ENCODE results near the gene RNF213. TPM values are rescaled to one million over a fixed set of nuclear protein-coding genes. Genes with fewer than 3 reads are reported as not detected.

The RNF213 gene
- total RNA-seq, 1 donor from 2014 or later, result 110 TPM

DNA sequence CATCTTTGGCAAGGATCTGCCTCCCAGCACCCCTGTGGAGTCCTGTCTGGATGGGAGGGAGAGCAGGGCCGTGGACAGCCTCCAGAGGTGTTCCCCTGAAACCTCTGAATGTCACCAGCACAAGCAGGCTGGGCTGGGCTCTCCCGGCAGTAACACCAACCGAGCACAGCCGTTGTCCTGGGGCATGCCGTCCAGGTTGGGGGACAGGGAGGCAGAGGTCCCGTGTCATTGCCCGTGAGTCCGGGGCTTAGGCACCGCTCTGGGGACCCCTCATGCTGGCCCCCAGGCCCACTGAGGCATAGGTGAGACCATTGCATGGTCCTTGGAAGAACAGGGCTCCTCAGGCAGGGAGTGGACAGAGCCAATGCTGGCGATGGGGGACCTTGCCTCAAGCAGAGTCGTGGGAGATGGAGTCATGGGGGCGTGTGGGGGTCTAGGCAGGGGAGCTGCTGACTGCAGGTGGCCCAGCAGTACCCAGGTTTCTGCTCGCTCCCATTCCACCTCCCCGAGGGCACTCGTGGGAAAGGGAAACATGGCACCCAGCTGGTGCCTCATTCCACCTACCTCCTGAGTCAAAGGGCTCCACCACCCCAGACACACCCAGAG is 171.8 kb downstream of the RNF213 start:
- Mint-ChIP-seq H3K4me1 (ENCODE audit: unreplicated experiment) (peaks cover 2% of the 10 kb centered on the region), H3K4me3 (ENCODE audit: unreplicated experiment) (no peak overlapping the region), H3K36me3 (ENCODE audit: low read depth, unreplicated experiment) (peaks cover 5% of the 10 kb centered on the region), H3K9me3 (ENCODE audit: unreplicated experiment) (no peaks in the 10 kb centered on the region), H3K27ac (ENCODE audit: unreplicated experiment) (no peak overlapping the region), H3K27me3 (ENCODE audit: unreplicated experiment) (peaks cover 8% of the 10 kb centered on the region)
- TF ChIP-seq, protein P1, sequence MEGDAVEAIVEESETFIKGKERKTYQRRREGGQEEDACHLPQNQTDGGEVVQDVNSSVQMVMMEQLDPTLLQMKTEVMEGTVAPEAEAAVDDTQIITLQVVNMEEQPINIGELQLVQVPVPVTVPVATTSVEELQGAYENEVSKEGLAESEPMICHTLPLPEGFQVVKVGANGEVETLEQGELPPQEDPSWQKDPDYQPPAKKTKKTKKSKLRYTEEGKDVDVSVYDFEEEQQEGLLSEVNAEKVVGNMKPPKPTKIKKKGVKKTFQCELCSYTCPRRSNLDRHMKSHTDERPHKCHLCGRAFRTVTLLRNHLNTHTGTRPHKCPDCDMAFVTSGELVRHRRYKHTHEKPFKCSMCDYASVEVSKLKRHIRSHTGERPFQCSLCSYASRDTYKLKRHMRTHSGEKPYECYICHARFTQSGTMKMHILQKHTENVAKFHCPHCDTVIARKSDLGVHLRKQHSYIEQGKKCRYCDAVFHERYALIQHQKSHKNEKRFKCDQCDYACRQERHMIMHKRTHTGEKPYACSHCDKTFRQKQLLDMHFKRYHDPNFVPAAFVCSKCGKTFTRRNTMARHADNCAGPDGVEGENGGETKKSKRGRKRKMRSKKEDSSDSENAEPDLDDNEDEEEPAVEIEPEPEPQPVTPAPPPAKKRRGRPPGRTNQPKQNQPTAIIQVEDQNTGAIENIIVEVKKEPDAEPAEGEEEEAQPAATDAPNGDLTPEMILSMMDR (IDR thresholded peaks at IDR 0.05; ENCODE audit: unreplicated experiment), result no peak
- DNase-seq (ENCODE audit: low spot score), result no peak

DNA sequence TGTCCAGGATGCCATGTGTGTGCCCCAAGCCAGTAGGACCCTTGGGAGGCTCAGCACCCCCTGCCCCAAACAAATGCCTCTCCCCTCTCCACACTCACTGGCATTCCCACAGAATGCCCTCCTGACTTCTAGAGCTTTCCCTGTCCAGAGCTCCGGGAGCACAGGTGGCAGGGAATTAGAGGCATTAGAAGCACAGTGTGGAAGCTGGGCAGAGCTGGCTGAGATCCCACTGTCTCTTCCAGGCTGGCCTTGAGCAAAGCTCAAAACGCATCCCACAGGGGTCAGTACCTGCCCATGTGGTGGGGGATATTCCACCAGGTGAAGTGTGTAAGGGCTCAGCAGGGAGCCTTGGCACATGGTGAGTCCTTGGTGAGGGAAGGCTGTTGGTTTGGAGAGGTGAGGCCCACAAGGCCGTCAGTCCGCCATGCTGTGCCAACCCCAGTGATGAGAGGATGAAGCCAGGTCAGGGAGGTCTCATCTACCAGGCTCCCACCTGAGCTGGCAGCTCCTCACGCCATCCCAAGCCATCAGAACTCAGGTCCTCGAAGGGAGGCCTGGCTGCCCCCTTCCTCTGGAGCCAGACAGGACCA is 172.4 kb downstream of the RNF213 start:
- Mint-ChIP-seq H3K4me1 (ENCODE audit: unreplicated experiment) (peaks cover 2% of the 10 kb centered on the region), H3K27ac (ENCODE audit: unreplicated experiment) (no peak overlapping the region), H3K9me3 (ENCODE audit: unreplicated experiment) (no peaks in the 10 kb centered on the region), H3K36me3 (ENCODE audit: low read depth, unreplicated experiment) (peaks cover 5% of the 10 kb centered on the region), H3K4me3 (ENCODE audit: unreplicated experiment) (no peak overlapping the region), H3K27me3 (ENCODE audit: unreplicated experiment) (peaks cover 8% of the 10 kb centered on the region)
- DNase-seq (ENCODE audit: low spot score), result no peak
- TF ChIP-seq, protein P1 (IDR thresholded peaks at IDR 0.05; ENCODE audit: unreplicated experiment), result no peak

DNA sequence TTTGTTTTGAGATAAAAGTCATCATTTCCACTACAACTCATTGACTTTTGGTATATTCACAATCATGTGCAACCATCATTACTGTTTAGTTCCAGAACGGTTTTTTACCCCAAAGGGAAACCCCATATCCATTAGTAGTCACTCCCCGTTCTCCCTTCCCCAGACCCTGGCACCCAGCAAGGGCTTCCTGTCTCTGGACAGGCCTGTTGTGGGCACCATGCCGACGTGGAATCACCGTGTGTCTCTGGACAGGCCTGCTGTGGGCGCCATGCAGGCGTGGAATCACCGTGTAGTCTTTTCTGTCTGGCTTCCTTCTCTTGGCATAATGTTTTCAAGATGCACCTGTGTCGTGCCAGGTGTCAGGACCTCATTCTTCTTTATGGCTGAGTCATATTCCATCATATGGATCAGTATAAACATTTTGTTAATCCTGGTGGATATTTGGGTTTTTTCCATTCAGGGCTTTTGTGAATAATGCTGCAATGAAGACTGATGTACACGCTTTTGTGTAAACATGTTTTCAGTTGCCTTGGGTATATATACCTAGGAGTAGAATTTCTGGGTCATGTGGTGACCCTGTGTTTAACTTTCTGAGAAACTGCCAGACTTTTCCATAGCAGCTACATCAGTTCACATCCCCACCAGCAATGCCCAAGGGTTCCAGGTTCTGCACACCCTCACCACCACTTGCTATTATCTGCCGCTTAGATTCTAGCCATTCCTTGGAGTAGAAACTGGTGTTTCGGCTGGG is 173.4 kb downstream of the RNF213 start:
- H3K4me1 Mint-ChIP-seq (ENCODE audit: unreplicated experiment), result peaks cover 2% of the 10 kb centered on the region

DNA sequence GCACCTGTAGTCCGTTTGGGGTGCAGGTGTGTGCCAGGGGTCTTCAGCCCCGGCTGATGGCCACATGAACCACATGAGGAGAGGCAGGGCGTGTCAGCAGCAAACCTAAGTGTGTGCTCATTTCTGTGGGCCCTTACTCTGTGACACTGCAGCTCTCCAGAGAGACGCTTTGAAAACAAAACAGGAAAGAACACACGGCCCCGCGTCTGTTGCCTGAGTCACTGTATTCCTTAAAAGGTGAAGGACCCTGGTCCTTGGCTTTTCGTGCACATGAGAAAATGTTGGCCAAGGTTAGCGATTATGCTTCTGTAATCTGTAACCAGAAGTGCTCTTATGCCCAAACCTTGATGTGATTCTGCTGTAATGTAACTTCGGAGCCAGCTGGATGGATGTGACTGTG is 176.9 kb downstream of the RNF213 start:
- peaks cover 5% of the 10 kb centered on the region for H3K36me3 Mint-ChIP-seq (ENCODE audit: low read depth, unreplicated experiment)
- TF ChIP-seq, protein P1 (IDR thresholded peaks at IDR 0.05; ENCODE audit: unreplicated experiment), result no peak
- H3K4me1 Mint-ChIP-seq (ENCODE audit: unreplicated experiment), result peaks cover 2% of the 10 kb centered on the region
- no peaks in the 10 kb centered on the region for H3K9me3 Mint-ChIP-seq (ENCODE audit: unreplicated experiment)
- no peak for DNase-seq (ENCODE audit: low spot score)
- H3K4me3 Mint-ChIP-seq (ENCODE audit: unreplicated experiment), result no peak overlapping the region
- no peak overlapping the region for H3K27ac Mint-ChIP-seq (ENCODE audit: unreplicated experiment)
- peaks cover 12% of the 10 kb centered on the region for H3K27me3 Mint-ChIP-seq (ENCODE audit: unreplicated experiment)

More for the DNA sequence above, 173.4 kb downstream of the RNF213 start:
- DNase-seq (ENCODE audit: low spot score), result no peak
- peaks cover 5% of the 10 kb centered on the region for H3K36me3 Mint-ChIP-seq (ENCODE audit: low read depth, unreplicated experiment)
- no peaks in the 10 kb centered on the region for H3K9me3 Mint-ChIP-seq (ENCODE audit: unreplicated experiment)
- H3K4me3 Mint-ChIP-seq (ENCODE audit: unreplicated experiment), result no peak overlapping the region
- H3K27ac Mint-ChIP-seq (ENCODE audit: unreplicated experiment), result no peak overlapping the region
- TF ChIP-seq, protein P1 (IDR thresholded peaks at IDR 0.05; ENCODE audit: unreplicated experiment), result no peak
- H3K27me3 Mint-ChIP-seq (ENCODE audit: unreplicated experiment), result peaks cover 8% of the 10 kb centered on the region

DNA sequence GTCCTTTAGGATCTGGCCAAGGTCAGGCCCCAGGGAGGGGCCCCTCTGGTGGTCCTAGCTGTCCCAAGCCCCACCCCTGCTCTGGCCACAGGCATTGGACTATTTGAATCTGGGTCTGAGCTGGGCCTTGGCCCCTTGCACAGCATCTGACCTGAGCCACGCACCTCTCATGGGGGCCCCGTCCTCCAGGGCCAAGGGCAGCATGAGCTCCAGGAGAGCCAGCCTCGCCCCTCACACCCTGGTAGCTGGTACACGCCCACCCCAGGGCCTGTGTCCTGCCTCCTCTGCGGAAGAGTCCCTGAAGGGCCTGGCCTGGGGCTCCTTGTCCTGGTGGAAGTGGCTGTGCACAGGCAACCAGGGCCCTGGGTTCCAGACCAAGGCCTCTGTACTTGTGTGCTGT is 178.2 kb downstream of the RNF213 start:
- peaks cover 16% of the 10 kb centered on the region for H3K27me3 Mint-ChIP-seq (ENCODE audit: unreplicated experiment)
- no peaks in the 10 kb centered on the region for H3K9me3 Mint-ChIP-seq (ENCODE audit: unreplicated experiment)
- TF ChIP-seq, protein P1 (IDR thresholded peaks at IDR 0.05; ENCODE audit: unreplicated experiment), result no peak
- DNase-seq (ENCODE audit: low spot score), result no peak
- no peak overlapping the region for H3K27ac Mint-ChIP-seq (ENCODE audit: unreplicated experiment)
- H3K36me3 Mint-ChIP-seq (ENCODE audit: low read depth, unreplicated experiment), result peaks cover 5% of the 10 kb centered on the region
- H3K4me3 Mint-ChIP-seq (ENCODE audit: unreplicated experiment), result no peak overlapping the region
- peaks cover 2% of the 10 kb centered on the region for H3K4me1 Mint-ChIP-seq (ENCODE audit: unreplicated experiment)
